ENCODE measurements around the gene PEPD.

DNA sequence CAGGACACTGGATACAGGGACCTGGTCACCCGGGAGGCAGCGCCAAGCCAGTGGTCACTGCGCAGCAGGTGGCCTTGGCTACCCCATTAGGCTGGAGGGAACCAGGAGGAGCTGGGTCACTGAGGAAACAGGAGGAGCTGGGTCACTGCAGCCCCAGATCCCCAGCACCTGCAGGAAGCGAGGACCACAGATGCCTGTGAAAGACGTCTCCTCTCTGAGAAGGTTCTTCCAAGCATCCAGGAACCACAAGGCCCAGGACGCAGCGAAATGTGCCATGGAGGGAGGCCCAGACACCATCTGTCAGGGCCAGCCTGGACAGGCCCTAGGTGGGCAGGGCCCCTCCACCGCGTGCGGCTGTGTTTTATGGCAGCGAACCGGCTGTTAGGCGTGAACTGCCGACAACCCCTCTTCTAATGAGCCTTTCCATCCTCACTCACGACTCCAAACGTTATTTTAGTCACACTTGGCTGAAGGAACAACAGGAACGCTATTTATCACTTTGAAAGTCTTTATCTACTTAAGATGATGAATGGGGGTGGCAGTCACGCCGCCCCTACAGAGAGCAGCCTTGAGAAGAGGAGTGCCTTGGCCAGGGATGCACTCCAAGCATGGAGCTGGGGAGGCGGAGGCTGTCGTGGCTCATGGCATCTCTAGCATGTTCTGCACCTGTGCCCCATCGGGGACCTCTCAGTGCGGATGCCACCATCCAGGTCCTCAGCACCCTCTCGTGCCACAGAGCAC lies 94.8 kb downstream of the PEPD start:
- TF ChIP-seq CTCF (IDR thresholded peaks at IDR 0.05 in 4 of 5, conservative IDR thresholded peaks at IDR 0.05 in 1 of 5): no peak
- TF ChIP-seq POLR2A (IDR thresholded peaks at IDR 0.05): no peak
